ENCODE results near the gene IFT122.

IFT122 gene

DNA sequence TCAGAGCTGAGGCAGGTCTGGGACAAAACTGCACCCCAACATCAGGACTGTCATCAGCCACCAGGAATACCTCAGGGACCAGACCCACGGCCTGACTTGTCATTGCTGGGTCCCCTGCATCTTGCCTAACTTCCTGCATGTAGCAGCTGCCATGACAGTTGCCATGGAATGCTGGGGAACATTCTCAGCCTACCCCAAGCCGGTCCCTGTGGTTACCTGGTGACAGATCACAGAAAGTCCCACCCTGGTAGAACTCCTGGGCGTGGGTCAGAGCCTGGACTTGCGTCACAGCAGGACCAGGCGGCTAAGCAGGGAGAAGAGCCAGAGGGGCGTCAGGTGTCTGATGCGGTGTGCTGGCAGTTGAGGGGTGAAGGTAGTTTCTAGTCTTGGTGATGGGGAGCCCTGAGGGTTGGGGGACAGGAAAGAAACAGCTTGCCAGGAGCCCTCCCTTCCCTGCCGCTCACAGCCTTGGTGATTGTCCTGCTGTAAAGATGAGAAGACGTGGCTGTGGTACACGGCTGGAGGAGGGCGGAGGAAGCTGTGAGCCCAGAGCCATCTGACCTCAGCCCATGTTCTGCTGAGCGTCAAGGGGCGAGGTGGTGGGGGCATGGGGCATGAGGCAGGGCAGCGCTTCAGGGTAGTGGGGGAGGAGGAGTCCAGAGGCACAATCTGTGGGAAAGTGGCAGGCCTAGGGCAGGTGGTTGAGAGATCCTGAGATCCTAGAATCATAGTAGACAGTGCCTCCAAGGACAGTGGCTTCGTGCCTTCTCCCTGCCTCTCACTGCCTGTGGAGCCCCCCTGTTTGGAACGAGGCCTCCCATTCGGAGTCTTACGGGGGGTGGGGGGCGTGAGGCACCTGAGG lies 108.3 kb downstream of the IFT122 start:
- H3K27ac Mint-ChIP-seq = no peak overlapping the region
- H3K27me3 Mint-ChIP-seq = no peaks in the 10 kb centered on the region
- H3K36me3 Mint-ChIP-seq = no peaks in the 10 kb centered on the region
- H3K9me3 Mint-ChIP-seq (ENCODE audit: low read depth) = no peaks in the 10 kb centered on the region
- no peaks in the 10 kb centered on the region for H3K4me1 Mint-ChIP-seq (ENCODE audit: low read depth)
- no peak overlapping the region for H3K4me3 Mint-ChIP-seq

DNA sequence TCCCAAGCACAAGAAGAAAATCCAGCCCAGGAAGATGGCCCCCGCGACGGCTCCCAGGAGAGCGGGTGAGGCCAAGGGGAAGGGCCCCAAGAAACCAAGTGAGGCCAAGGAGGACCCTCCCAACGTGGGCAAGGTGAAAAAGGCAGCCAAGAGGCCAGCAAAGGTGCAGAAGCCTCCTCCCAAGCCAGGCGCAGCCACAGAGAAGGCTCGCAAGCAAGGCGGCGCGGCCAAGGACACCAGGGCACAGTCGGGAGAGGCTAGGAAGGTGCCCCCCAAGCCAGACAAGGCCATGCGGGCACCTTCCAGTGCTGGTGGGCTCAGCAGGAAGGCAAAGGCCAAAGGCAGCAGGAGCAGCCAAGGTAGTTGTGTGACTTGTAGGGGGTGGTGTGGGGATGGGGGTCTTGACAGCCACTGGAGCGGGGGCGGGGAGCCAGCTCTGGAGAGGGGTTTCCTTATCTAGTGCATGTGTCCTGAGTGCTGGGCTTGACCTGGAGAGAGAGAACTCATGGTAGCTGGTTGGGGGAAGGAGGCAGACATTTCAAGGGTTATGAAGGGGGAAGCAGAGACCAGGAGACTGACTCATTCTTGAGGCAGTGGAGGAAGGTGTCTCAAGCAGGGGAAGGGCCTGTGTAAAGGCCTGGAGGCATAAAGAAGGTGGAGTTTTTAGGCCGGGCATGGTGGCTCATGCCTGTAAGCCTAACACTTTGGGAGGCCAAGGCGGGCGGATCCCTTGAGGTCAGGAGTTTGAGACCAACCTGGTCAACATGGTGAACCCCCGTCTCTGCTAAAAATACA lies 109.2 kb downstream of the IFT122 start:
- Mint-ChIP-seq H3K4me3 (no peak overlapping the region), H3K4me1 (ENCODE audit: low read depth) (peaks cover 7% of the 10 kb centered on the region), H3K27me3 (no peaks in the 10 kb centered on the region), H3K9me3 (ENCODE audit: low read depth) (no peaks in the 10 kb centered on the region), H3K36me3 (no peaks in the 10 kb centered on the region), H3K27ac (no peak overlapping the region)

DNA sequence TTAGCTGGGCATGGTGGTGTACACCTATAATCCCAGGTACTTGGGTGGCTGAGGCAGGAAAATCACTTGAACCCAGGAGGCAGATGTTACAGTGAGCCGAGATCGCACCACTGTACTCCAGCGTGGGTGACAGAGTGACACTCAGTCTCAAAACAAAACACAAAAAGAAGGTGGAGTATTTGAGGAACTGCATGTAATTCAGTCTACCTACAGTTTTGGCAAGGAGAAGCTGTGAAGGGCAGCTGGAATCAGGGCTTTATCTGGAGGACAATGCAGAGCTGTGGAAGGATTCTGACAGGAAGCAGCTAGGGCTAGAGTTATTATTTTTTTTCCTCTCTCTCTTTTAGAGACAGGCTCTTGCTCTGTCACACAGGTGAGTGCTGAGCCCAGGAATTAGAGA lies 109.8 kb downstream of the IFT122 start:
- H3K36me3 Mint-ChIP-seq = no peaks in the 10 kb centered on the region
- H3K4me1 Mint-ChIP-seq (ENCODE audit: low read depth) = peaks cover 10% of the 10 kb centered on the region
- no peak overlapping the region for H3K27ac Mint-ChIP-seq
- no peaks in the 10 kb centered on the region for H3K9me3 Mint-ChIP-seq (ENCODE audit: low read depth)
- no peak overlapping the region for H3K4me3 Mint-ChIP-seq
- no peaks in the 10 kb centered on the region for H3K27me3 Mint-ChIP-seq

DNA sequence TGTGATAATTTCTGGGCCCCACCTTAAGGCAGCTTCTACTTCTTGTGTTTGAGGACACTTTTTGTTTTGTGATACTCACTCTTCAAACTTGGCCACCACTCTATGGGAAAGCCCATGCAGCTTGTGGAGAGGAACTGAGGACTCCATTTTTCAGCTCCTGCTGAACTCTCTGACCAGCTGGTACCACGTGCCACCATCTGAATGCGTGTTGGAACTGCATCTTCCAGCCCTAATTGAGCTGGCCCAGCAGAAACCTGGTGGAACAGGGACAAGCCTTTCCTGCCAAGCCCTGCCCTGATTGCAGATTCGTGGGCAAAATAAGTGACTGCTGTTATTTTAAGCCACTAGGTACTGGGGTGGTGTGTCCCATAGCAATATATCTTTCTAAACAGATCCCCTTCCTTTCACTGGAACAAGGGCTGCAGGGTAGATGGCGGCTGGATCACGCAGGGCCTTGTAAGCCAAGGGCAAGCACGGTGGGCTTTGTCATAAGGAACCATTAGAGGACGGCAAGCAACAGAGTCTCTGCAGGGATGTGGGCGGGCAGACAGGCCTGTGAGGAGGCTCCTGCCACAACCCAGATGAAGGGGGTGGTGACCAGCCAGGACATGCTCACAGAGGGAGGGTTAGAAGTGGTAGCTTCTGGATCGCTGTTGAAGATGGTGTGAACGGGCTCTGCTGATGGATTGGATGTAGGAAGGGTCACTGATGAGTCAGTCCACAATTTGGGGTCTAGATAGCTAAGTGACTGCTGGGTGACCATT lies 112.4 kb downstream of the IFT122 start:
- H3K36me3 Mint-ChIP-seq = no peaks in the 10 kb centered on the region
- no peak overlapping the region for H3K27ac Mint-ChIP-seq
- no peak overlapping the region for H3K4me3 Mint-ChIP-seq
- no peaks in the 10 kb centered on the region for H3K9me3 Mint-ChIP-seq (ENCODE audit: low read depth)
- H3K4me1 Mint-ChIP-seq (ENCODE audit: low read depth) = peaks cover 10% of the 10 kb centered on the region
- H3K27me3 Mint-ChIP-seq = no peaks in the 10 kb centered on the region

DNA sequence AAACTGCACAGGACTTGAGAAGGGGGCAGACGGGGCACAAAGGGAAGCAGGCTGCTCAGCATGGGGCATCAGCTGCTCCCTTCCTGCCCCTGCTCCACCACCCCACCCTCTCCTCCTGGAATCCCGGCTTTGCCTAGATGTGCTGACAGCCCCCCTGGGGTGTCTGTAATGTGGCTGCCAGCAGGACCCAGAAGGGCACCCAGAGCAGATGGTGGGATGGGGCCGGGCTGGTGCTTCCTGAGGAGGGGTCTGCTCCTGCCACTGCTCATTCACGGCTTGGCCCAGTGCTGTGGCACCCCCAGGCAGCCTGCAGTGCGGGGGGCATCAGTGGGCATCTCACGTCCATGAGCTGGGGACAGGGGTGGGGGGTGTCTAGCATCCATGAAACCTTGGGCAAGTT lies 113.1 kb downstream of the IFT122 start:
- no peak overlapping the region for H3K27ac Mint-ChIP-seq
- no peak overlapping the region for H3K4me3 Mint-ChIP-seq
- H3K9me3 Mint-ChIP-seq (ENCODE audit: low read depth) = no peaks in the 10 kb centered on the region
- H3K27me3 Mint-ChIP-seq = no peaks in the 10 kb centered on the region
- peaks cover 10% of the 10 kb centered on the region for H3K4me1 Mint-ChIP-seq (ENCODE audit: low read depth)
- no peaks in the 10 kb centered on the region for H3K36me3 Mint-ChIP-seq

DNA sequence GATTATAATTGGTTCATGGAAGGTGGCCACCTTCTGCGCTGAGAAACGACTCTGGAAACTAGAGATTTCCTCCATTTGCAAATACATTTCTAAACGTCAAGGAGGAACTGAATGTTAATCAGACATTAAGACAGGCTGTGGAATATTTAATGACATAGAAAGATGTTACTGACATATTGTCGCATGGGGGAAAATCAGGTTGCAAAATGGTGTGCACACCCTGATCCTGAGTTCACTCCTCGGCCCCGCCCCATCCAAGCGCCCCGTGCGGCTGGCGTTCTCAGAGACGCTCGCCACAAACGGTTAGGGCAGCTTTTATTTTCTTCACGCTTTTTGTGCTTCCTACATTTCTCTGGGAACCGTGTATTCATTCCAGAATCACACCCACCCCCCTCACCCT lies 113.7 kb downstream of the IFT122 start:
- Mint-ChIP-seq H3K27ac (no peak overlapping the region), H3K4me3 (no peak overlapping the region), H3K36me3 (no peaks in the 10 kb centered on the region), H3K4me1 (ENCODE audit: low read depth) (peaks cover 10% of the 10 kb centered on the region), H3K9me3 (ENCODE audit: low read depth) (no peaks in the 10 kb centered on the region), H3K27me3 (no peaks in the 10 kb centered on the region)

DNA sequence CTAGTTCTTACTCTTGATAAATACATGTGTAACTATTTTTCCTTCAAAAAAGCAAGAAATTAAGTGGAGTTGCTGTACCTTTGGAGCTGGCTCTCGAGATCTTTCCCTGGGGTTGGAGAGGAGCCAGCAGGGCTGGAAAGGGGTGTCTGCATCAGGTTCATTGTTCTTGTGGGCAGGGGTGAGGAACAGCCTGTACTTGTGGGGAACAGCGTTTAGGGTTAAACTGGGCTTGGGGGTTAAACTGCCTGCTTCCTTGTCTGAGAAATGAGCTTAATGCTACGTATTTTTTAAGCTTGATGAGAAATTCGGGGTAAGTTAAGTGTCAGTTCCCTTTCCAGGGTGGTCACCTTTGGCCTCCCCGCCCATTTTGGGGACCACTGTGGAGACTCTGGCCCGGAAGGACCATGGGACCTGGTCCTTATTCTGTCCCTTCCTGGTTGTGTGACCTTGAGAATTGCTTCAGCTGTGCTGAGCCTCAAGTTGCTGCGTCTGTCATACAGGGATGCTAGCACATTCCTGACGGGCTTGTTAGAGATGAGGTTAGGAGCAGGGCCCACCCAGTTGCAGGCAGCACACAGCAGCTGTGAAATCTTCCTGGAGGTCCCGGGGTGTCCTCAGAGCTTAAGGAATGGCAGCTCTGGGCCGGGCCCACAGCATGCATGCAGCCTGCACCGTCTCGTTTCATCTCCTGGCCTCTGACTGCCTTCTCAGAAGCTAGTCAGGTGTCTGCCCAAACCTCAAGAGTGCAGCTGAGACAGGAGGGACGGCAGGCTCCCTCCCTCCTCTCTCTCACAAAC lies 114.5 kb downstream of the IFT122 start:
- no peak overlapping the region for H3K27ac Mint-ChIP-seq
- no peaks in the 10 kb centered on the region for H3K27me3 Mint-ChIP-seq
- peaks cover 10% of the 10 kb centered on the region for H3K4me1 Mint-ChIP-seq (ENCODE audit: low read depth)
- H3K4me3 Mint-ChIP-seq = no peak overlapping the region
- no peaks in the 10 kb centered on the region for H3K9me3 Mint-ChIP-seq (ENCODE audit: low read depth)
- no peaks in the 10 kb centered on the region for H3K36me3 Mint-ChIP-seq

DNA sequence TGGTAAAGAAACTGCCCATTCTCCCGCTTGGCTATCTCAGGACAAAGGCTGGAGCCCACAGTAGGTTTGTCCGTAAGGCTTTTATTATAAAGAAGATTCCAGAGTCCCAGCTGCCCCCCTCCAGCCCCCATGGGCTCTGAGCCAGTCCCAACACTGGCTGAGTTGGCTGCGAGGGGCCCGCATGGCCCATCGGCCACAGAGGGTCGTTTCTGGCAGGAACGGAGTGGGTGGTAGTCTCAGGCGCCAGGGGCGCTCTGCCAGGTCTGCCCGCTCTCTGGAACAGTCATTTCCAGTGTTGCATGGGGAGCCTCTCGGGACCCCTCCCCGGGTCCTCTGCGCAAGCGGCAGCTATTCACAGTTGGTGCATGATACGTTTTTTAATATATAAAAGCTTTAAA lies 115.1 kb downstream of the IFT122 start:
- Mint-ChIP-seq H3K27ac (no peak overlapping the region), H3K9me3 (ENCODE audit: low read depth) (no peaks in the 10 kb centered on the region), H3K4me3 (no peak overlapping the region), H3K4me1 (ENCODE audit: low read depth) (peaks cover 10% of the 10 kb centered on the region), H3K27me3 (no peaks in the 10 kb centered on the region), H3K36me3 (no peaks in the 10 kb centered on the region)

DNA sequence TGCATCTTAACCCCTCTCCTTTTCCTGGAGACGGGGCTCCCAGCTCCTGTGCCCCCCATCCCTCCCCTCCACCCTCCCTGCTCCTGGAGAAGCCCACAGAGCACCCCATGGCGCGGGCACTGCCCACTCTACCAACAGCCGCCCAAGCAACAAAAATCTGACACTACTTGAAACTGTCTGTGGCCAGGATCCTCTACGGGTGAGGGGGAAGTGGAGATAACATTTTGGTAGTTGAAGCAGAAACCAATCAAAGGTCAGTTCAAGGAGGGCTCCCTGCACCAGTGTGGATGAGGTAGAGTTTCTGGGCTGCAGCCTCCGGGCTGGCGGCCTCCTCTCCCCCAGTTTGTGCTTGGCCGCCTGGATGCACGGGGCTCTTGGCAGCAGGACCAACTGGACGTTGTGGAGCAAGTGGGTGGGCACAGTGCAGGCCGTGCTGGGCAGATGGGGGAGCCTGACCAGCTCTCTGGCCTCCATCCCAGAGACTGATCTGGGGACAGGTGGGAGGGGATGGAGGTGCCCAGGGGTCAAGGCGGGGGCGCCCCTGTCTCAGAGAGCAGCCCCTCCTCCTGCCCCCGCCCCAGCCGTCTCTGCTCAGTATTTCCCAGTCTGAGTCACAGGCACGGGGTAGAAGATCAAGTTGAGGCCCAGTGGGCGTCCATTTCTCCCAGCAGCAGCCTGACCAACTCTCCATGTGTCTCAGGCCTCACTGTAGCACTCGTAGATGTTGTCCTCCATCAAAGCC lies 115.8 kb downstream of the IFT122 start:
- Mint-ChIP-seq H3K36me3 (no peaks in the 10 kb centered on the region), H3K27me3 (no peaks in the 10 kb centered on the region), H3K9me3 (ENCODE audit: low read depth) (no peaks in the 10 kb centered on the region), H3K4me3 (no peak overlapping the region), H3K27ac (no peak overlapping the region), H3K4me1 (ENCODE audit: low read depth) (peaks cover 10% of the 10 kb centered on the region)

DNA sequence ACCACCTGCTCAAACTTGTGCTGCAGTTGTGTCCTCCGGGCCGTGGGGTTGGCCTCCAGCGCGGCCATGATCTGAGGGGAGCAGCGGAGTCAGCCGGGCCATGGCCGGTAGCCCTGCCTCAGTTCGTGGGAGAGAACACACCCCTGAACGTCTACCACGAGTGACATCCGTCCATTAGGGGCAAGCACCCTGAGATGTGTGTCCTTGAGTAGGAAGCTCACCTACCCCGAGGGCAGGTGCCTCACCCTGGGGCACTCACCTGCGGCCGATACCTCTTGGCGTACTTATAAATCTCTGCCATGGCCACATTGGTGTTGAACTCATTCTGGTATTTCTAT lies 116.3 kb downstream of the IFT122 start:
- Mint-ChIP-seq H3K36me3 (no peaks in the 10 kb centered on the region), H3K4me3 (no peak overlapping the region), H3K4me1 (ENCODE audit: low read depth) (peaks cover 10% of the 10 kb centered on the region), H3K27ac (no peak overlapping the region), H3K9me3 (ENCODE audit: low read depth) (no peaks in the 10 kb centered on the region), H3K27me3 (no peaks in the 10 kb centered on the region)

DNA sequence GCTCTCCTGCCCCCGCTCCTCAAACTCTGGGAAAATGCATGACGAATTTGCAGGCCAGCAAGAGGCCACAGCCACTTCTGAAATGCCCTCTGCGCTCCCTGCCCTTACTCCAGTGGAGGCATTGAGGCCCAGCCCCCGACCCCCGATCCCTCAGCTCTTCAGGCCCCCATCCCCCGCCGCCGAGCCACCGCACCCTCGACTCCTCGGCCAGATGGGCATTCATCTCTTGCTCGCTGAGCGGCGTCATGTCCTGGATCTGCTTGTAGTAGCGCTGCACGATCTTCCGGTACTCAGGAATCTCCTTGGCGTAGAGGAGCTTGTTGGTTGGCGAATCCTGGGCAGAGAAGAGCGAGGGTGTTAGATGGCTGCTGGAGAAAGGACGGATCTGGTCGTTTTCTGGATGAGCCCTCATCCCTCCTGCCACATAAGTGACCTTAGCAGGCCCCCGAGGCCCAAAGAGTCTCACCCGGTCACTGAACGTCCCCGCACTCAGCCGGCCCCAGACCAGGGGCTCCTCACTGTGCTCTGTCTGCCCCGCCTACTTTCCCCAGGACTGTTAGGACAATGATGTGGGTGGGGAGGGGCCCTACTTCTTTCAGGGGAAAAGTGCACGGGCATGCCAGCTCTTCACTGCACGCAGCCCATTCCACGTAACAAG lies 117.0 kb downstream of the IFT122 start:
- no peak overlapping the region for H3K4me3 Mint-ChIP-seq
- H3K4me1 Mint-ChIP-seq (ENCODE audit: low read depth) = peaks cover 10% of the 10 kb centered on the region
- H3K27me3 Mint-ChIP-seq = no peaks in the 10 kb centered on the region
- H3K9me3 Mint-ChIP-seq (ENCODE audit: low read depth) = no peaks in the 10 kb centered on the region
- H3K36me3 Mint-ChIP-seq = no peaks in the 10 kb centered on the region
- H3K27ac Mint-ChIP-seq = no peak overlapping the region

DNA sequence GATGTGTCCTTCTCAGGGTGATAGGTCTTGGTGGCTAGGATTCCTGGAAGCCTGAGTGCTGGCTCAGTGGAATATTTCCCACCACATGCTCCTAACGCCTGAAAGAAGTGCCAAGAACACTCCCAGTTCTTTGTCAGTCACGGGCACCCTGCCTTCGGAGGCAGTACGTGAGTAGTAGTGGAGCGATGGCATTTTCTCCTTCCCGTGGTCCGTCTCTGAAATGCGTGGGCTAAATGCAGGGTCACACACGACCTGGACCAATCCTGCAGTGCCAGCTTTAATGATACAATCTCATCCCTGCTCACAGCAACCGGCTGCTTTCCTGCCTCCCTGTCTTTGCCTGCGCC lies 117.5 kb downstream of the IFT122 start:
- Mint-ChIP-seq H3K4me1 (ENCODE audit: low read depth) (peaks cover 10% of the 10 kb centered on the region), H3K9me3 (ENCODE audit: low read depth) (no peaks in the 10 kb centered on the region), H3K36me3 (no peaks in the 10 kb centered on the region), H3K27ac (no peak overlapping the region), H3K27me3 (no peaks in the 10 kb centered on the region), H3K4me3 (no peak overlapping the region)

DNA sequence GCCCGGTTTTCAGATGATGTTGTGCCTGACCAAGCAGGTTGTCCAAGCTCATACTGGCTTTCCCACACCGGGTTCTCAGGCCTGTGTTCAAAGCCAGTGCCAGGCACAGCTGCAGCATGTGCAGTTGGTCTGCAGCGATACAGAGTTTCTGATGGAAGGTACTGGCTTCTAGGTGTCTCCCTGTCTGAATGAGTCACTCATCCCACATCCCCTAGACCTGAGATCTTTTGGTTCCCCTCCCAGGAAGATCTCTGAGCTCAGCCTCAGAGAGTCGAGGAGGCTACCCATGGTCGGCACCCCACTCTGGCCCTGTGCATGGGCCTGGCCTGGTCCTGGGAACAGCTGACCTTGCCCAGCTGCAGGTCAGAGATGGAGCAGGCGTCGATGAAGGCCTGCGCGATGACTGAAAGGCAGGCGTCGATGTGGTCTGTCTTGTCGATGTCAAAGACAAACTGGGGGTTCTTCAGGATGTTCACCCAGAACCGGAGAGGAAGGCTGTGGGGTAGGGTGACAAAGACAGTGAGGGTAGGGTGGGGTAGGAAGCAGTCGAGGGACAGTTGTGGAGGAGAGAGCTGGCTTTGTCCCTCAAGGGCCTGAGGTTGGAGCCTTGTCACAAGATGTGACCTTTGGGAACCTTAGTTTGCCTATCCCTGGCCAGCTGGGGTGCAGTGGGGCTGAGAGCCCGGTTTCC lies 118.2 kb downstream of the IFT122 start:
- Mint-ChIP-seq H3K36me3 (no peaks in the 10 kb centered on the region), H3K27ac (no peak overlapping the region), H3K4me1 (ENCODE audit: low read depth) (peaks cover 10% of the 10 kb centered on the region), H3K9me3 (ENCODE audit: low read depth) (no peaks in the 10 kb centered on the region), H3K4me3 (no peak overlapping the region), H3K27me3 (no peaks in the 10 kb centered on the region)

Data from activated naive CD8-positive, alpha-beta T cell (primary cell).